Mammary epithelial cell (primary cell): ENCODE results near the gene ADGRD1.

Source experiments
- CTCF ChIP-seq, 2 donors: IDR thresholded peaks in 1 of 2; conservative IDR thresholded peaks in 1 of 2; 2 replicates each; pipeline ENCODE4 v1.5.1; 2011 to 2012; ENCODE audit warnings: inconsistent platforms in 2 of 2, low read length in 2 of 2, mild to moderate bottlenecking in 2 of 2, control low read depth in 1 of 2, low read depth in 1 of 2; ENCODE audit not compliant: insufficient read depth in 1 of 2; ENCODE audit errors: extremely low read depth in 1 of 2
- EZH2 ChIP-seq: IDR thresholded peaks from 2 replicates; pipeline ENCODE4 v1.6.1; 2012; ENCODE audit warnings: low read length, inconsistent platforms, borderline replicate concordance

- no peak for TF ChIP-seq CTCF (conservative IDR thresholded peaks at IDR 0.05 in 1 of 2, IDR thresholded peaks at IDR 0.05 in 1 of 2; ENCODE audit: extremely low read depth in 1 of 2, insufficient read depth in 1 of 2, low read depth in 1 of 2, low read length in 2 of 2)
- no peak for TF ChIP-seq EZH2
Observed at GRCh38 chr12:131106349-131106941, 152.7 kb downstream of the ADGRD1 start.
